IMR-90 (cell line): ENCODE data around the gene MKX. TPM values are rescaled to one million over a fixed set of nuclear protein-coding genes. Genes with fewer than 3 reads are reported as not detected.
A peak's percentile ranks its signal among the peaks of the same experiment; 100 is the strongest.

Experiments
- ATAC-seq: fragments of 200-7000 bp; cut with Tn5 transposase; 2 replicates; pipeline ENCODE4 v1.9.1; 2020; ENCODE audit warnings: low read depth, mild to moderate bottlenecking, moderate library complexity
- BruUV-seq: library from RNA; stranded (reverse); fragments of 400-500 nt; replicated peaks from 2 replicates; lab custom pipeline; 2021; lab: Mats Ljungman, UMichigan
- CTCF ChIA-PET: fragments of 300-600 bp; formaldehyde crosslinking; extraction: SDS; loops from one replicate; lab custom pipeline; 2021; ENCODE audit warnings: antibody characterized with exemption; lab: Yijun Ruan, JAX
- POLR2A ChIA-PET: fragments of 300-600 bp; sonication (Branson Sonifier 250); formaldehyde crosslinking; loops from one replicate; lab custom pipeline; 2022; ENCODE audit warnings: antibody characterized with exemption; ENCODE audit not compliant: unreplicated experiment; lab: Charles Lee
- DNase-seq: peaks from one replicate; pipeline ENCODE4 v3.0.0; 2013
- H2AFZ ChIP-seq: replicated peaks from 2 replicates; pipeline ENCODE3; 2013; ENCODE audit warnings: low read length, mild to moderate bottlenecking; ENCODE audit not compliant: poor library complexity
- H2AK5ac ChIP-seq: 2 replicates; pipeline ENCODE4 v1.6.1; 2013; ENCODE audit warnings: low read depth, low read length, inconsistent platforms
- H2AK9ac ChIP-seq: replicated peaks from 2 replicates; pipeline ENCODE3; 2013; ENCODE audit warnings: mild to moderate bottlenecking, low read depth, low read length, moderate library complexity; ENCODE audit not compliant: poor library complexity
- H2BK120ac ChIP-seq: 2 replicates; pipeline ENCODE4 v1.6.1; 2013; ENCODE audit warnings: low read depth, low read length, inconsistent platforms
- H2BK15ac ChIP-seq: 3 replicates; pipeline ENCODE4 v1.6.1; 2013; ENCODE audit warnings: low read depth, low read length, inconsistent platforms
- H2BK20ac ChIP-seq: 2 replicates; pipeline ENCODE4 v1.6.1; 2013; ENCODE audit warnings: low read depth, mild to moderate bottlenecking, inconsistent platforms, low read length, moderate library complexity
- H2BK5ac ChIP-seq: 2 replicates; pipeline ENCODE4 v1.6.1; 2013; ENCODE audit warnings: mild to moderate bottlenecking, low read depth, low read length, inconsistent platforms; ENCODE audit not compliant: poor library complexity, severe bottlenecking
- H3K14ac ChIP-seq: replicated peaks from 2 replicates; pipeline ENCODE4 v1.6.1; 2013; ENCODE audit warnings: low read depth, low read length, inconsistent platforms
- H3K18ac ChIP-seq: 2 replicates; pipeline ENCODE4 v1.6.1; 2013; ENCODE audit warnings: low read depth, low read length, control low read depth
- H3K23ac ChIP-seq: 2 replicates; pipeline ENCODE4 v1.6.1; 2013; ENCODE audit warnings: low read depth, low read length, inconsistent platforms
- H3K27ac ChIP-seq: 2 replicates; pipeline ENCODE4 v1.5.1; 2013; ENCODE audit warnings: mild to moderate bottlenecking, control low read depth, low read length; ENCODE audit not compliant: insufficient read depth
- H3K27me3 ChIP-seq: 2 replicates; pipeline ENCODE4 v1.6.1; 2013; ENCODE audit warnings: low read length; ENCODE audit not compliant: control insufficient read depth, insufficient read depth
- H3K36me3 ChIP-seq: 2 replicates; pipeline ENCODE4 v1.6.1; 2013; ENCODE audit warnings: low read length, mixed read lengths; ENCODE audit not compliant: control insufficient read depth, insufficient read depth
- H3K4ac ChIP-seq: 2 replicates; pipeline ENCODE4 v1.6.1; 2013; ENCODE audit warnings: low read depth, low read length, inconsistent platforms
- H3K4me1 ChIP-seq: 2 replicates; pipeline ENCODE4 v1.6.1; 2013; ENCODE audit warnings: low read length, mixed read lengths; ENCODE audit not compliant: control insufficient read depth, insufficient read depth
- H3K4me2 ChIP-seq: 2 replicates; pipeline ENCODE4 v1.6.1; 2013; ENCODE audit warnings: low read depth, mild to moderate bottlenecking, control low read depth, low read length, moderate library complexity
- H3K4me3 ChIP-seq: 2 replicates; pipeline ENCODE4 v1.5.1; 2013; ENCODE audit warnings: low read depth, mild to moderate bottlenecking, control low read depth, low read length, moderate library complexity; ENCODE audit not compliant: insufficient read depth
- H3K56ac ChIP-seq: 2 replicates; pipeline ENCODE4 v1.6.1; 2013; ENCODE audit warnings: low read length, inconsistent platforms; ENCODE audit not compliant: insufficient read depth; ENCODE audit errors: extremely low read depth
- H3K79me1 ChIP-seq, 2 experiments: 2 replicates each; pipeline ENCODE4 v1.6.1; 2013; ENCODE audit warnings: low read length in 2 of 2, inconsistent platforms in 1 of 2, low read depth in 1 of 2
- H3K9ac ChIP-seq: 2 replicates; pipeline ENCODE4 v1.6.1; 2013; ENCODE audit warnings: low read depth, low read length, control low read depth
- H3K9me1 ChIP-seq: 2 replicates; pipeline ENCODE4 v1.6.1; 2013; ENCODE audit warnings: low read length, inconsistent platforms; ENCODE audit not compliant: insufficient read depth
- H3K9me3 ChIP-seq: 2 replicates; pipeline ENCODE4 v1.6.1; 2013; ENCODE audit warnings: low read length; ENCODE audit not compliant: control insufficient read depth, insufficient read depth
- H4K20me1 ChIP-seq: 2 replicates; pipeline ENCODE4 v1.6.1; 2013; ENCODE audit warnings: low read length, inconsistent platforms; ENCODE audit not compliant: insufficient read depth
- H4K5ac ChIP-seq: 2 replicates; pipeline ENCODE4 v1.6.1; 2013; ENCODE audit warnings: mild to moderate bottlenecking, low read depth, low read length, control low read depth
- H4K8ac ChIP-seq, 2 experiments: 2 replicates each; pipeline ENCODE4 v1.6.1; 2013; ENCODE audit warnings: low read depth in 2 of 2, low read length in 2 of 2, control low read depth in 1 of 2, inconsistent platforms in 1 of 2
- H4K91ac ChIP-seq: 2 replicates; pipeline ENCODE4 v1.6.1; 2013; ENCODE audit warnings: low read depth, low read length, inconsistent platforms; ENCODE audit not compliant: insufficient read depth
- BHLHE40 ChIP-seq: fragments of 150-350 bp; IDR thresholded peaks from 2 replicates; pipeline ENCODE4 v1.6.1; 2016; ENCODE audit warnings: mild to moderate bottlenecking, low read depth, low read length
- CHD1 ChIP-seq: IDR thresholded peaks from 2 replicates; pipeline ENCODE4 v1.6.1; 2012; ENCODE audit warnings: low read depth, low read length, improper control_type of control experiment
- FOS ChIP-seq: fragments of 150-350 bp; IDR thresholded peaks from 2 replicates; pipeline ENCODE4 v1.6.1; 2016; ENCODE audit warnings: low read depth, low read length
- MAFK ChIP-seq: IDR thresholded peaks from 2 replicates; pipeline ENCODE4 v1.6.1; 2012; ENCODE audit warnings: low read depth, low read length, improper control_type of control experiment
- MAZ ChIP-seq: IDR thresholded peaks from 2 replicates; pipeline ENCODE4 v1.6.1; 2012; ENCODE audit warnings: low read depth, mild to moderate bottlenecking, low read length, improper control_type of control experiment, moderate library complexity, borderline replicate concordance
- MXI1 ChIP-seq: IDR thresholded peaks from 2 replicates; pipeline ENCODE4 v1.6.1; 2012; ENCODE audit warnings: low read depth, mild to moderate bottlenecking, low read length, moderate library complexity, borderline replicate concordance
- NFE2L2 ChIP-seq: fragments of 150-350 bp; IDR thresholded peaks from 2 replicates; pipeline ENCODE4 v1.6.1; 2016; ENCODE audit warnings: low read depth, mild to moderate bottlenecking, low read length
- POLR2A ChIP-seq: IDR thresholded peaks from 2 replicates; pipeline ENCODE4 v1.6.1; 2012; ENCODE audit warnings: mild to moderate bottlenecking, low read depth, low read length
- RCOR1 ChIP-seq: IDR thresholded peaks from 2 replicates; pipeline ENCODE4 v1.6.1; 2012; ENCODE audit warnings: mild to moderate bottlenecking, low read length, improper control_type of control experiment; ENCODE audit not compliant: insufficient replicate concordance
- SMC3 ChIP-seq: fragments of 150-350 bp; IDR thresholded peaks from 2 replicates; pipeline ENCODE4 v1.6.1; 2016; ENCODE audit warnings: low read depth, mild to moderate bottlenecking, antibody characterized with exemption, low read length, moderate library complexity
- WGBS, 2 experiments: methylation state at CpG; one replicate each; pipeline versions ENCODE4 v1.1.5 to v1.1.7; 2013; ENCODE audit warnings: missing lambda C conversion rate in 2 of 2; ENCODE audit not compliant: insufficient read length in 1 of 2; ENCODE audit errors: extremely low coverage in 2 of 2; 5-methylcytosine and 5-hydroxymethylcytosine counted together
- dilution Hi-C: fragments of 300-500 bp; cut with HindIII; formaldehyde crosslinking; loops from one replicate; pipeline ENCODE4 v1.14.3; 2018; ENCODE audit warnings: low sequenced_read_pairs; ENCODE audit not compliant: unreplicated experiment
- in situ Hi-C: fragments of 300-500 bp; cut with MboI; formaldehyde crosslinking; loops from 3 replicates; pipeline ENCODE4 v1.14.3; 2019; ENCODE audit warnings: low sequenced_read_pairs, inconsistent platforms, mixed read lengths
- intact Hi-C: fragments of 100-400 bp; cut with micrococcal nuclease; formaldehyde crosslinking; loops from 2 replicates; pipeline ENCODE4 v1.10.0; 2022
- polyA plus RNA-seq, 3 experiments: library from polyadenylated mRNA; depleted of rRNA; stranded (reverse); fragments of >200 nt; gene quantifications; 2 replicates each; pipeline ENCODE4 v1.2.3, GENCODE V29; 2012; ENCODE audit warnings: low replicate concordance in 1 of 3
- total RNA-seq: library from RNA; depleted of rRNA; stranded (reverse); fragments of >200 nt; gene quantifications from 2 replicates; pipeline ENCODE4 v1.2.3, GENCODE V29; 2012
- TF ChIP-seq, protein P1 (sequence below): conservative IDR thresholded peaks from 2 replicates; pipeline ENCODE4 v1.5.1; 2012; ENCODE audit warnings: mild to moderate bottlenecking, low read depth, low read length, improper control_type of control experiment
- TF ChIP-seq, protein P2 (sequence below): fragments of 150-350 bp; IDR thresholded peaks from 2 replicates; pipeline ENCODE4 v1.6.1; 2017; ENCODE audit warnings: mild to moderate bottlenecking, antibody characterized with exemption, low read length, low read depth

MKX gene
- total and polyA plus RNA-seq, 2 of the 4 experiments (the other 2 are of a cell fraction) = 0.10 to 0.36 TPM

DNA sequence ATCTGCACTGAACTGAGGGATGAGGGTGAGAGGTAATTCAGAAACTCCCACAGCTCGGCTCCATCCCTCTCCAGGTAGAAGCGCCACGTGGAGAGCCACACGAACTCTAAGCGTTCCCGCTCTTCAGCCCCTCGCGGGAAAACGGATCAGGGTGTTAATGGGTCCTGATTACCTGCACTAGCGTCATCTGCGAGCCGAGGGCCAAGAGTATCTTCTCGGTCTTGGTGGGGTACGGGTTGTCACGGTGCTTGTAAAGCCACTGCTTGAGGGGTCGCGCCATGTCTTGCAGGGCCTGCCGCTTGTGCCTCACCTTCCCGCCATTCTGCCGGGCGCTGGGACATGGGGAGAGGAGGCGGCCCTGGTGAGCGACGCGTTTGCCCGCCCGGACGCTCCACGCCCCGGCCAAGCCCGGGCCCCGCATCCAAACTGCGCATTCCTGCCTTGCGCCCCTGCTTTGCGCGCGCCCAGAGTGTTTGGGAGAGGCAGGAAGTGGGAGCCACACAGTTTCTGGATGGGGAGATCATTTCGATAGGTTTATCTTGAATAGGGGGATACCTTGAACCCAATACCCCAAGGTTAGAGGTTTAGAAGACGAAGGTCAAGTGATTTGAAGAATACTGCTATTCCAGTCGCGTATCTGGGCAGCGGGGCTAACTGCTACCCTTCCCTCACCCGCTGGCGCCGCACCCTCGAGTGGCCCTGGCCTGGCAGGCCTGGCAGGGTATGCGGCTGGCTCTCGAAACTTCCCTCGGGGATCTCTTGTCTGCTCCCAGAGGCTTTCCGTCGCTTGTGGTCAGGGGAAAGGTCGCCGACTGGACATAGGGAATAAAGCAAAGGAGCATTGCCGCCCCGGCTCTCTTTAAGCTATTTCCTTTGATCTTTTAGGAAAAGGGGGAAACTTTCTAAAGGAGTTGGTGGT, 4.2 kb downstream of the MKX start:
- Histone ChIP-seq H3K18ac (no peak overlapping the region; the same call in 1 of the 2 replicates), H2BK20ac (0 out of 2 replicates have a peak overlapping the region, but pooled peaks have one; percentile 29), H3K4ac (peak overlapping the region; percentile 77), H3K14ac (no peak overlapping the region), H4K5ac (no peak overlapping the region; the same call in 1 of the 2 replicates), H2BK120ac (peak overlapping the region; percentile 83), H2BK5ac (no peak overlapping the region), H4K91ac (peak overlapping the region; percentile 54), H3K9me1 (no peaks in the 10 kb centered on the region), H3K23ac (no peak overlapping the region), H3K56ac (no peak overlapping the region; the same call in 1 of the 2 replicates), H3K4me1 (peaks cover 3% of the 10 kb centered on the region; the same call in 1 of the 2 replicates), H3K36me3 (no peaks in the 10 kb centered on the region), H2BK15ac (peak overlapping the region; percentile 86; the same call in 1 of the 3 replicates), H2AK5ac (no peak overlapping the region), H3K9ac (peak overlapping the region; percentile 38; the same call in 1 of the 2 replicates), H3K27ac (no peak overlapping the region), H3K4me2 (peak overlapping the region; percentile 51; the same call in 1 of the 2 replicates), H3K4me3 (no peak overlapping the region), H4K8ac (peak overlapping the region; percentile 48 to 90; a peak in 3 of 4 replicates), H3K79me1 (no peaks in the 10 kb centered on the region), H2AFZ (peak overlapping the region; percentile 90), H3K9me3 (no peaks in the 10 kb centered on the region; the same call in 1 of the 2 replicates), H2AK9ac (peak overlapping the region; percentile 15), H3K27me3 (peaks cover 37% of the 10 kb centered on the region), H4K20me1 (no peaks in the 10 kb centered on the region; the same call in 1 of the 2 replicates)
- intact Hi-C loops (loop anchor here (1.0 to 2.0 kb wide), 5 partner anchors 183 to 641 kb away; no protein-coding TSS in a partner anchor), dilution Hi-C loops (no loop called here), in situ Hi-C loops (loop anchor here (25.0 kb wide), 2 partner anchors 446 to 646 kb away; no protein-coding TSS in a partner anchor)
- 46% methylated on average over 19 of the region's 55 CpGs; no CpG with 5 or more reads in 1 of the 2 experiments for WGBS, 2 experiments
- POLR2A ChIA-PET = interaction anchor here (0.6 kb wide), 1 partner anchor 404 kb away, joined by 3 read pairs; no protein-coding TSS in a partner anchor
- ATAC-seq = no peak
- CTCF ChIA-PET = interaction anchor here (0.6 to 1.8 kb wide), 8 partner anchors 16 to 506 kb away, joined by 3 to 9 read pairs (median 4); no protein-coding TSS in a partner anchor
- DNase-seq = no peak
- BruUV-seq = no TSS peak
- TF ChIP-seq SMC3 (no peak), POLR2A (no peak), FOS (no peak), MAZ (no peak), BHLHE40 (no peak), CHD1 (no peak), RCOR1 (no peak), MAFK (no peak), NFE2L2 (no peak), MXI1 (no peak)
- TF ChIP-seq, protein P1, sequence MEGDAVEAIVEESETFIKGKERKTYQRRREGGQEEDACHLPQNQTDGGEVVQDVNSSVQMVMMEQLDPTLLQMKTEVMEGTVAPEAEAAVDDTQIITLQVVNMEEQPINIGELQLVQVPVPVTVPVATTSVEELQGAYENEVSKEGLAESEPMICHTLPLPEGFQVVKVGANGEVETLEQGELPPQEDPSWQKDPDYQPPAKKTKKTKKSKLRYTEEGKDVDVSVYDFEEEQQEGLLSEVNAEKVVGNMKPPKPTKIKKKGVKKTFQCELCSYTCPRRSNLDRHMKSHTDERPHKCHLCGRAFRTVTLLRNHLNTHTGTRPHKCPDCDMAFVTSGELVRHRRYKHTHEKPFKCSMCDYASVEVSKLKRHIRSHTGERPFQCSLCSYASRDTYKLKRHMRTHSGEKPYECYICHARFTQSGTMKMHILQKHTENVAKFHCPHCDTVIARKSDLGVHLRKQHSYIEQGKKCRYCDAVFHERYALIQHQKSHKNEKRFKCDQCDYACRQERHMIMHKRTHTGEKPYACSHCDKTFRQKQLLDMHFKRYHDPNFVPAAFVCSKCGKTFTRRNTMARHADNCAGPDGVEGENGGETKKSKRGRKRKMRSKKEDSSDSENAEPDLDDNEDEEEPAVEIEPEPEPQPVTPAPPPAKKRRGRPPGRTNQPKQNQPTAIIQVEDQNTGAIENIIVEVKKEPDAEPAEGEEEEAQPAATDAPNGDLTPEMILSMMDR = no peak
- TF ChIP-seq, protein P2, sequence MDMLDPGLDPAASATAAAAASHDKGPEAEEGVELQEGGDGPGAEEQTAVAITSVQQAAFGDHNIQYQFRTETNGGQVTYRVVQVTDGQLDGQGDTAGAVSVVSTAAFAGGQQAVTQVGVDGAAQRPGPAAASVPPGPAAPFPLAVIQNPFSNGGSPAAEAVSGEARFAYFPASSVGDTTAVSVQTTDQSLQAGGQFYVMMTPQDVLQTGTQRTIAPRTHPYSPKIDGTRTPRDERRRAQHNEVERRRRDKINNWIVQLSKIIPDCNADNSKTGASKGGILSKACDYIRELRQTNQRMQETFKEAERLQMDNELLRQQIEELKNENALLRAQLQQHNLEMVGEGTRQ = no peak
